Progenitor cell of endocrine pancreas (in vitro differentiated cells): ENCODE results near the gene SH2D7. TPM values are rescaled to one million over a fixed set of nuclear protein-coding genes. Genes with fewer than 3 reads are reported as not detected.

Experiments
- DNase-seq: peaks from one replicate; pipeline ENCODE4 v3.0.0; 2021; ENCODE audit warnings: low spot score; ENCODE audit not compliant: unreplicated experiment
- H3K27ac Mint-ChIP-seq: 2 replicates; pipeline ENCODE4 v1.8.0; 2021; ENCODE audit warnings: mild to moderate bottlenecking, moderate library complexity, mixed read lengths
- H3K27me3 Mint-ChIP-seq: 2 replicates; pipeline ENCODE4 v1.8.0; 2021; ENCODE audit warnings: mixed read lengths
- H3K36me3 Mint-ChIP-seq: 2 replicates; pipeline ENCODE4 v1.8.0; 2022; ENCODE audit warnings: mixed read lengths; ENCODE audit not compliant: insufficient read depth
- H3K4me1 Mint-ChIP-seq: 2 replicates; pipeline ENCODE4 v1.8.0; 2021; ENCODE audit warnings: low read depth, mixed read lengths
- H3K4me3 Mint-ChIP-seq: 2 replicates; pipeline ENCODE4 v1.8.0; 2021; ENCODE audit warnings: low read depth, mild to moderate bottlenecking, moderate library complexity, mixed read lengths
- H3K9me3 Mint-ChIP-seq: 2 replicates; pipeline ENCODE4 v1.8.0; 2021; ENCODE audit warnings: low read depth, mixed read lengths
- total RNA-seq: library from RNA; stranded (reverse); gene quantifications from 2 replicates; pipeline ENCODE4 v1.2.1, GENCODE V29; 2021
- TF ChIP-seq, protein P1 (sequence below): fragments of 200-600 bp; sonication (generic); IDR thresholded peaks from one replicate; pipeline ENCODE4 v1.5.0; 2021; ENCODE audit warnings: antibody characterized with exemption, mild to moderate bottlenecking; ENCODE audit not compliant: unreplicated experiment

SH2D7 gene
- total RNA-seq, 1 donor from 2014 or later, result not detected

DNA sequence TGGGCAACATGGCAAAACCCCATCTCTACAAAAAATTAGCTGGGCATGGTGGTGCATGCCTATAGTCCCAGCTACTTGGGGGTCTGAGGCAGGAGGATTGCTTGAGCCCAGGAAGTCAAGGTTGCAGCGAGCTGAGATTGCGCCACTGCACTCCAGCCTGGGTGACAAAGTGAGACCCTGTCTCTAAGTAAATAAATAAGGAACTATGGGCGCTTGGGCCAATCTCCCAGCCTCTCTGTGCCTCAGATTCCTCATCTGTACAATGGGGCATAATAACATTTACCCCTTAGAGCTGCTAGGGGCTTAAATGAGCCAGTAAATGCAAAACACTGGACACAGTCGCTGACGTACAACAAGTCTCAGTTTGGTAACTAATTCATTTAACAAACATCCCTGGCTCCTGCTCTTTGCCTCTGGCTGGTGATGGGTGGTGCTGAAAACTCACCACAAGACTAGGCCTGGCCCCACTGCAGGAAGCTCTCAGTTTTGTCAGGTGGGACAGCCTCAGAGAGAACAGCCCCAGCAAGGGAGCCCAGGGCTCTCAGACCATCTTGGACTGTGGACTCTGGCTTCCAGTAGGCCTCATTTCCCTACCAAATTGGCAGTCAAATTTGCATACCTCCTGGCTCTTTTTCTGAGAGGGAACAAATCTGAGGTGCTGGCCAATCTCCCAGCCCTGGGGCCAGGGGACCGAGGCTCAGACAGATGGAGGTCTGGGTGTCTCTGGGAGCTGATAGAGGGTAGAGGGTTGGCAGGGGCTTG is 8.5 kb upstream of the SH2D7 start:
- H3K9me3 Mint-ChIP-seq, result no peaks in the 10 kb centered on the region
- no peak overlapping the region for H3K4me3 Mint-ChIP-seq
- no peak overlapping the region for H3K27ac Mint-ChIP-seq
- H3K36me3 Mint-ChIP-seq, result no peaks in the 10 kb centered on the region
- TF ChIP-seq, protein P1, sequence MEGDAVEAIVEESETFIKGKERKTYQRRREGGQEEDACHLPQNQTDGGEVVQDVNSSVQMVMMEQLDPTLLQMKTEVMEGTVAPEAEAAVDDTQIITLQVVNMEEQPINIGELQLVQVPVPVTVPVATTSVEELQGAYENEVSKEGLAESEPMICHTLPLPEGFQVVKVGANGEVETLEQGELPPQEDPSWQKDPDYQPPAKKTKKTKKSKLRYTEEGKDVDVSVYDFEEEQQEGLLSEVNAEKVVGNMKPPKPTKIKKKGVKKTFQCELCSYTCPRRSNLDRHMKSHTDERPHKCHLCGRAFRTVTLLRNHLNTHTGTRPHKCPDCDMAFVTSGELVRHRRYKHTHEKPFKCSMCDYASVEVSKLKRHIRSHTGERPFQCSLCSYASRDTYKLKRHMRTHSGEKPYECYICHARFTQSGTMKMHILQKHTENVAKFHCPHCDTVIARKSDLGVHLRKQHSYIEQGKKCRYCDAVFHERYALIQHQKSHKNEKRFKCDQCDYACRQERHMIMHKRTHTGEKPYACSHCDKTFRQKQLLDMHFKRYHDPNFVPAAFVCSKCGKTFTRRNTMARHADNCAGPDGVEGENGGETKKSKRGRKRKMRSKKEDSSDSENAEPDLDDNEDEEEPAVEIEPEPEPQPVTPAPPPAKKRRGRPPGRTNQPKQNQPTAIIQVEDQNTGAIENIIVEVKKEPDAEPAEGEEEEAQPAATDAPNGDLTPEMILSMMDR, result no peak
- DNase-seq, result no peak
- H3K4me1 Mint-ChIP-seq, result peaks cover 5% of the 10 kb centered on the region
- peaks cover 2% of the 10 kb centered on the region for H3K27me3 Mint-ChIP-seq

DNA sequence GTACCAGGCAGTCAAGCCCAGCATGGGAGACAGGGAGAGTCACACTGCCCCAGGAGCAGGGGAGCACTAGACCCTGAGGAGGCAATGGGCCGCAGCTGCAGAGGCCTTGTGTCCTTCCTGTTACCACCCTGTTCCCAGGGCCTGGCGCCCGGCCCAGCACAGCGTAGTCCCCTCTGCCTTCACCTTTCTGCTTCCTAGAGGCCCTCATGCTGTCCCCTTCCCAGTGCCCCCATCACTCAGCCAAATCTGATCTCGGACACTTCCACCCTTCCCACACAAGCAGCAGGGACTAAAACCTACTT is 8.0 kb upstream of the SH2D7 start:
- no peaks in the 10 kb centered on the region for H3K36me3 Mint-ChIP-seq
- H3K27me3 Mint-ChIP-seq, result peaks cover 2% of the 10 kb centered on the region
- H3K9me3 Mint-ChIP-seq, result no peaks in the 10 kb centered on the region
- no peak overlapping the region for H3K27ac Mint-ChIP-seq
- no peak for DNase-seq
- TF ChIP-seq, protein P1, result no peak
- H3K4me3 Mint-ChIP-seq, result no peak overlapping the region
- peaks cover 6% of the 10 kb centered on the region for H3K4me1 Mint-ChIP-seq

DNA sequence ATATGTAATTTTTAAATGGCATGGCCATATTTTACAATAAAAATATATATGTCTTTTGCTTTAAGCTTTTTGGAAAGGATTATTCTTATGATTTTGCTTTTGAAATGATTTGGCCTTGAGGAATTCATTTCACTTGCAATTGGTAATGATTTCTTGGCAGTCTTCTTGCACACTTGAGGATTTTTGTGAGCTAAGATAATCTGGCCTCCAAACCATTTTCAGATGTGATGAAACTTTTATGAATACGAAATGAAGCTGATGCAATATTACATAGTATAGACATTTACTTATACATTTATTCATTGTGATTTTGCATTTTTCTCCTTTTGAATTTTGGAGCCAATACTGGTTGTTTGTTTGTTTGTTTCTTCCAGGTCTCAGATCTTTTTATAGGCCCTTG is 6.4 kb upstream of the SH2D7 start:
- peaks cover 2% of the 10 kb centered on the region for H3K27me3 Mint-ChIP-seq

DNA sequence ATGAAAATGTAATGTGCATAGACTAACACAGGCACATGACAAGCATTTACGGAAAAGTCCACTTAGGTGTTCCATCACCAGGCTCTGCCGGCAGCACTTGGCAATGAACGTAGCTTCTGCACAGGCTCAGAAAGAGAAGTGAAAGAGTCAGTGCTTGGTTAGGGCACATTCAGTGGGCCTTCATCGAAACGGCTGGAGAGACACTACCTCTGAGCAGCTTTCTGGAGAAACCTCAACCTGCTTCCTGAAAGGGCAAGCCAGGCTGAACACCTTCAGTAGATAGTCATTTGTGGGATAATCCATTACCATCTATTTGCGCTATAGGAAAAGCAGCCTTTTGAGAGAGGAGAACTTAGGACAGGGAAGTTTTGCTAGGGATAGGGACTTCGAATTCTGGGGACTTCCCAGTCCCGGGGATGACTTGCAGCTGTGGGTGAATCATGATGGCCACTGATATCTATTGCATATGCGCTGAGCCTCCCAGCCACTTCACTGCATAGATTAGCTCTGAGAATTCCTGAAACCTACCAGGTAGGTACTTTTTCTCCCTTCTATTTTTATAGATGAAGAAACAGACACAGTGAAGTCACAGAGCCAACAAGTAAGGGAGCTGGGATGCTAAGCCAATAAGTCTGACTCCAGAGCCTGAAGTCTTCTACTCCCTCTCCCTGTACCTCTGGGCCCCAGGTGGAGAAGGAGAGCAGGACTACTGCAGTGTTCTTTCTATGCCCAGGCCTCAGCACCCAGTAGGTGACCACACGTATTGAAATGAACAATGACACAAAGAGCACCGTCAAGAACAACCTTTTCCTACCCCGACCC is 4.2 kb upstream of the SH2D7 start:
- peaks cover 9% of the 10 kb centered on the region for H3K4me1 Mint-ChIP-seq
- DNase-seq, result no peak
- no peaks in the 10 kb centered on the region for H3K9me3 Mint-ChIP-seq
- H3K27ac Mint-ChIP-seq, result peak overlapping the region; percentile 51
- TF ChIP-seq, protein P1, result no peak
- no peak overlapping the region for H3K4me3 Mint-ChIP-seq
- no peaks in the 10 kb centered on the region for H3K36me3 Mint-ChIP-seq
- peaks cover 6% of the 10 kb centered on the region for H3K27me3 Mint-ChIP-seq

More for the DNA sequence above, 6.4 kb upstream of the SH2D7 start:
- H3K4me1 Mint-ChIP-seq, result peaks cover 9% of the 10 kb centered on the region
- no peak overlapping the region for H3K4me3 Mint-ChIP-seq
- no peaks in the 10 kb centered on the region for H3K9me3 Mint-ChIP-seq
- H3K36me3 Mint-ChIP-seq, result no peaks in the 10 kb centered on the region
- TF ChIP-seq, protein P1, result no peak
- no peak for DNase-seq
- H3K27ac Mint-ChIP-seq, result no peak overlapping the region

DNA sequence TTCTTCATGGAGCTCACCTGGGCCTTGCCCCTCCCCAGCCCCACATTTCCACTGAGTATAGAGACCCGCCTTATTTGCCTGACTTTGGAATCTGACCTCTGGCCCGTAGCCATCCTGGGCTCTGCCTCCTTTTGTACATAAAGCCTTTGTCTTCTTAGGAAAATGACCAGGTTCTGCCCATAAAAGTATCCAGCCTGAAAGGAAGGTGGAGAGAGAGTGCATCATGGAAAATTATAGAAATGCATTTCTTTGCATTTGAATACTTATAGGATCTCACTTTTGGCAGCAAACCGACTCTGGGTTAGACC is 3.6 kb upstream of the SH2D7 start:
- H3K4me3 Mint-ChIP-seq, result no peak overlapping the region
- no peaks in the 10 kb centered on the region for H3K9me3 Mint-ChIP-seq
- peaks cover 9% of the 10 kb centered on the region for H3K4me1 Mint-ChIP-seq
- H3K27me3 Mint-ChIP-seq, result peaks cover 11% of the 10 kb centered on the region
- TF ChIP-seq, protein P1, result no peak
- DNase-seq, result no peak
- peak overlapping the region; percentile 51 for H3K27ac Mint-ChIP-seq
- H3K36me3 Mint-ChIP-seq, result no peaks in the 10 kb centered on the region
